ENCODE measurements around the gene FAM131C.

DNA sequence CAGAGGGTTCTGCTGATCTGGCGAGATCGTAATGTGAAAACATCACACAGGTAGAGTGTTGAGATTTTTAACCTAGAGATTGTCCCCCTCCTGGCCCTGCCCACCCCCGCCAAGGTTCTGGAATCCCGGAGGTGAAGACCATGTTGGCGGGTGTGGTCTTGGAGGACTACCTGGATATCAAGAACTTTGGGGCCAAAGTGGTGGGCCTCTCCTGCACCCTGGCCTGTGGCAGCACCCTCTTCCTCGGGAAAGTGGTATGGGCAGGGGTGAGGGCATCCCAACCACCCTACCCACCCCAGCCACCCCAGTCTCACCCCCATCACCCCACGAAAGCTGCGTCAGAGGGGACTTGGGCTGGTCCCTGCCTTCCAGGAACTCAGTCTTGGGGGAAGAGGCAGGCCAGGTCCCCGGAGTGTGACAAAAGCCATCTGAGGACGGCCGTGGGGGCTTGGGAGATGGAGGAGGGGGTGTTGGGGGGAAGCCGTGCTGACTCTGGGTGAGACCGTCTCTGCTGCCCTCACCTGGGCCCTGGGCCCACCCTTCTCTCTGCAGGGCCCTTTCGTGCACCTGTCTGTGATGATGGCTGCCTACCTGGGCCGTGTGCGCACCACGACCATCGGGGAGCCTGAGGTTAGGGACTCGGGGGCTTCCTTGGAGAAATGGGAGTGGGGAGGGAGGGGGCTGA, 25.5 kb downstream of the FAM131C start:
- TF ChIP-seq POLR2A (IDR thresholded peaks at IDR 0.05; ENCODE audit: low read depth, low read length) = no peak
- no peak for TF ChIP-seq POLR2AphosphoS5 (IDR thresholded peaks at IDR 0.05; ENCODE audit: low read depth, low read length)
- no peak for TF ChIP-seq TAF1 (IDR thresholded peaks at IDR 0.05; ENCODE audit: borderline replicate concordance, low read depth, low read length)
